ENCODE results near the gene HOXD4.

The HOXD4 gene

GRCh38 chr2:176172895-176173566 lies 21.7 kb downstream of the HOXD4 start:
- DNase-seq, result no peak

GRCh38 chr2:176173567-176174381 lies 22.4 kb downstream of the HOXD4 start:
- no peak for DNase-seq

- no peak for DNase-seq
Observed at GRCh38 chr2:176174382-176174823, 23.1 kb downstream of the HOXD4 start.

GRCh38 chr2:176174824-176175708 lies 23.7 kb downstream of the HOXD4 start:
- peak; percentile 42 for DNase-seq

- peak; percentile 26 for DNase-seq
Observed at GRCh38 chr2:176175709-176176607, 24.6 kb downstream of the HOXD4 start.

GRCh38 chr2:176177580-176178037 lies 26.3 kb downstream of the HOXD4 start:
- no peak for DNase-seq

- DNase-seq, result peak; percentile 43
Observed at GRCh38 chr2:176178038-176178756, 26.8 kb downstream of the HOXD4 start.

GRCh38 chr2:176178757-176179295 lies 27.5 kb downstream of the HOXD4 start:
- no peak for DNase-seq

GRCh38 chr2:176181551-176181950 lies 30.2 kb downstream of the HOXD4 start:
- DNase-seq, result no peak

GRCh38 chr2:176182671-176183070 lies 31.3 kb downstream of the HOXD4 start:
- no peak for DNase-seq

GRCh38 chr2:176184749-176185148 lies 33.4 kb downstream of the HOXD4 start:
- DNase-seq, result no peak

- DNase-seq, result no peak
Observed at GRCh38 chr2:176186024-176186423, 34.7 kb downstream of the HOXD4 start.

GRCh38 chr2:176187200-176187898 lies 36.0 kb downstream of the HOXD4 start:
- no peak for DNase-seq

- DNase-seq, result no peak
Observed at GRCh38 chr2:176187899-176188773, 36.8 kb downstream of the HOXD4 start, which contains the start of gene HOXD1. TSS of gene HOXD1 (plus strand) at chr2:176188668. CDS start at chr2:176188802, 134 bp downstream.

- no peak for DNase-seq
Observed at GRCh38 chr2:176188774-176189680, 37.7 kb downstream of the HOXD4 start.

GRCh38 chr2:176189681-176190641 lies 38.6 kb downstream of the HOXD4 start:
- no peak for DNase-seq

- DNase-seq, result no peak
Observed at GRCh38 chr2:176192351-176192750, 41.0 kb downstream of the HOXD4 start.
